Chondrocyte (in vitro differentiated cells): ENCODE results near the gene ZFYVE9. TPM values are rescaled to one million over a fixed set of nuclear protein-coding genes. Genes with fewer than 3 reads are reported as not detected.

Experiments used
- DNase-seq: peaks from one replicate; pipeline ENCODE4 v3.0.0; 2021; ENCODE audit warnings: mixed read lengths, low spot score
- H3K27ac Mint-ChIP-seq: one replicate; pipeline ENCODE4 v1.8.0; 2021; ENCODE audit warnings: mild to moderate bottlenecking, moderate library complexity, mixed read lengths; ENCODE audit not compliant: unreplicated experiment
- H3K27me3 Mint-ChIP-seq: 2 replicates; pipeline ENCODE4 v1.8.0; 2021; ENCODE audit warnings: low read depth, mixed read lengths
- H3K36me3 Mint-ChIP-seq: 2 replicates; pipeline ENCODE4 v1.8.0; 2021; ENCODE audit warnings: low read depth, mixed read lengths
- H3K4me1 Mint-ChIP-seq: 2 replicates; pipeline ENCODE4 v1.8.0; 2021; ENCODE audit warnings: low read depth, mild to moderate bottlenecking, mixed read lengths
- H3K4me3 Mint-ChIP-seq: one replicate; pipeline ENCODE4 v1.8.0; 2021; ENCODE audit warnings: mild to moderate bottlenecking, moderate library complexity, mixed read lengths; ENCODE audit not compliant: unreplicated experiment
- H3K9me3 Mint-ChIP-seq: 2 replicates; pipeline ENCODE4 v1.8.0; 2021; ENCODE audit warnings: low read depth, mixed read lengths
- CTCF ChIP-seq: fragments of 200-600 bp; sonication (generic); IDR thresholded peaks from 2 replicates; pipeline ENCODE4 v1.5.0; 2021; ENCODE audit warnings: antibody characterized with exemption, mild to moderate bottlenecking, moderate library complexity
- total RNA-seq: library from RNA; stranded (reverse); gene quantifications from 3 replicates; pipeline ENCODE4 v1.2.1, GENCODE V29; 2021

Gene ZFYVE9
- total RNA-seq, 1 donor from 2014 or later, result 20.9 TPM

GRCh38 chr1:52125736-52126359 lies 16.0 kb upstream of the ZFYVE9 start:
- Mint-ChIP-seq H3K36me3 (no peaks in the 10 kb centered on the region), H3K9me3 (peaks cover under 1% of the 10 kb centered on the region), H3K4me3 (no peak overlapping the region), H3K27me3 (peaks cover 17% of the 10 kb centered on the region), H3K4me1 (no peaks in the 10 kb centered on the region), H3K27ac (no peak overlapping the region)
- no peak for DNase-seq
- TF ChIP-seq CTCF, result no peak

GRCh38 chr1:52127181-52128180 lies 14.4 kb upstream of the ZFYVE9 start:
- Mint-ChIP-seq H3K4me3 (no peak overlapping the region), H3K27me3 (peaks cover 18% of the 10 kb centered on the region), H3K36me3 (peaks cover 2% of the 10 kb centered on the region), H3K27ac (no peak overlapping the region), H3K4me1 (no peaks in the 10 kb centered on the region), H3K9me3 (peaks cover 2% of the 10 kb centered on the region)
- TF ChIP-seq CTCF, result peak; percentile 88
- DNase-seq, result no peak

GRCh38 chr1:52139817-52140540 lies 1.9 kb upstream of the ZFYVE9 start:
- Mint-ChIP-seq H3K9me3 (no peaks in the 10 kb centered on the region), H3K27me3 (no peaks in the 10 kb centered on the region), H3K4me1 (peaks cover 29% of the 10 kb centered on the region), H3K4me3 (no peak overlapping the region), H3K36me3 (no peaks in the 10 kb centered on the region), H3K27ac (peak overlapping the region; percentile 56)
- no peak for TF ChIP-seq CTCF
- DNase-seq, result no peak

GRCh38 chr1:52140633-52141512 lies 1.0 kb upstream of the ZFYVE9 start:
- peaks cover 32% of the 10 kb centered on the region for H3K4me1 Mint-ChIP-seq
- H3K9me3 Mint-ChIP-seq, result no peaks in the 10 kb centered on the region
- H3K36me3 Mint-ChIP-seq, result no peaks in the 10 kb centered on the region
- TF ChIP-seq CTCF, result no peak
- H3K27ac Mint-ChIP-seq, result peak overlapping the region; percentile 83
- peak overlapping the region; percentile 73 for H3K4me3 Mint-ChIP-seq
- no peak for DNase-seq
- no peaks in the 10 kb centered on the region for H3K27me3 Mint-ChIP-seq
